Activated naive CD8-positive, alpha-beta T cell treated with anti-CD3 and anti-CD28 coated beads, Interleukin-2, amount 50 U/mL, for 16 hours (primary cell): ENCODE data around the gene KSR2.
A peak's percentile ranks its signal among the peaks of the same experiment; 100 is the strongest.
"Not testable (repeated sequence)": the region's sequence is repeated elsewhere in the genome, so short reads cannot be mapped to it uniquely, and the experiment has no call there.

Source experiments
- DNase-seq: peaks from one replicate; pipeline ENCODE4 v3.0.0-alpha.2; 2020; ENCODE audit warnings: low read depth, low spot score

KSR2 gene

GRCh38 chr12:117968826-117969659 is at the start of gene KSR2:
TSS of gene KSR2 (minus strand) at chr12:117968990. CDS start at chr12:117968255, 735 bp downstream.
- DNase-seq, result no peak

DNA sequence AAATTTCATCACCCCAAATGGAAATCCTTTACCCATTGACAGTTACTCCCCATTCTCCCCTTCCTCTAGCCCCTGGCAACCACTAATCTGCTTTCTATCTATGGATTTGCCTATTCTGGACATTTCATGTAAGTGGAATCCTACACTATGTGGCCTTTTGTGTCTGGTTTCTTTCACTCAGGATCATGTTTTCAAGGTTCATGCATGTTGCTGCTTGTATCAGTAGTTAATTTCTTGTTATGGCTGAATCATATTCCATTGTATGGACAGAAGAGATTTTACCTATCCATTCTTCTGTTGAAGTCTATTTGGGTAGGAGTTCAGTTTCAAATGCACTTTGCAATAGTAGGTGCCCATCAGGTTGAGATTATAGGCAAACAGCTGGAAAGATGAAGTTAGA is 49.1 kb upstream of the KSR2 start:
- DNase-seq, result no peak

- peak; percentile 94 for DNase-seq
Observed at GRCh38 chr12:118016424-118017264, 47.9 kb upstream of the KSR2 start, which contains the start of gene RFC5. TSS of gene RFC5 (plus strand) at chr12:118016703. CDS start at chr12:118016828, 125 bp downstream.

GRCh38 chr12:118015944-118016343 is 47.2 kb upstream of the KSR2 start:
- DNase-seq, result no peak

- no peak for DNase-seq
Observed at GRCh38 chr12:118015306-118015705, 46.5 kb upstream of the KSR2 start.

DNA sequence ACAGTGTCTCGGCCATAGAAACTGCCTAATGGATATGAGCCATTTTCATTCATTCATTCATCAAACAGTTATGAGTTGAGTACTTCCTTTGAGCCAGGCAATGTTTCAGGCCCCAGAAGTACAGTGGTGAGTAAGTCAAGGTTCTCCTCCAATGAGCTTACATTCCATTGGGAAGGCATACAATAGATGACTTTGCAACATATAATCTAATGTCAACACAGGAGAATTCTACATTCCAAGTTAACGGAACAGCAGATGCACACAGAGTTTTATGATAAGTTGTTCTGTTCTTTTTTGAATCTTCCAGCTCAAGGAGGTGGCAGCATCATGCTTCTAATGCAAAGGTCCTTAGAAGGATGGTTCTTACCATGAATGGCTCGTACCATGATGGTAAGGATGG is 44.5 kb upstream of the KSR2 start:
- no peak for DNase-seq

- DNase-seq, result no peak
Observed at GRCh38 chr12:118011961-118012360, 43.2 kb upstream of the KSR2 start.

DNA sequence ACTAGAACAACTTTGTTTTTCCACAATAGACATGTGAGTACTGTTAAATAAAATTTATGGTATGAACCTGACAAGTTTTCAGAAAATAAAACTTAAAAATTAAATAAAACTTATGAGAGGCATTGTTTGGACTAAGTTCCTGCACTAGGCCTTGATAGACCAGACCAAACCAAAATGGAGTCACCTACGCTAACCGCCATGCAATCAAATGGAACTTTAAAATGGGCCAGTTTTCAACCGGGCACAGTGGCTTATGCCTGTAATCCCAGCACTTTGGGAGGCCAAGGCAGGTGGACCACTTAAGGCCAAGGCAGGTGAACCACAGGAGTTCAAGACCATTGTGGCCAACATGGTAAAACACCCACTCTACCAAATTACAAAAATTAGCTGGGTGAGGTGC is 42.6 kb upstream of the KSR2 start:
- no peak for DNase-seq

DNA sequence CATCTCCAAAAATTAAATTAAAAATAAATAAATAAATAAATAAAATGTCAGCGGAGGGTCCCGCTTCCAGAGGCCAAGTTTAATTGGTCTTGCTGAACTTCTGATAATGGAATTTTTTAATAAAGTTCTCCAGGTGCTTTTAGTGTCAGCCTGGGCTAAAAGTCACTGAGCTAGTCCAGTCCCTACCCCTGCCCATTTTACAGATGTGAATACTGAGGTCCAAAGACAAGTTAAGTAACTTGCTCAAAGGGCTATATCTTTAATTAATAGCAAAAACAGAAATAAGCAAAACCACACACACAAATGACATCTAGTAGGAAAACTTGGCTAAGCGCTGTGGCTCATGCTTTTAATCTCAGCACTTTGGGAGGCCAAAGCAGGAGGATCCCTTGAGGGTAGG is 42.1 kb upstream of the KSR2 start:
- no peak for DNase-seq

GRCh38 chr12:117999806-118000205 is 31.0 kb upstream of the KSR2 start:
- DNase-seq, result not testable (repeated sequence)

GRCh38 chr12:117998719-117999118 is 29.9 kb upstream of the KSR2 start:
- DNase-seq, result no peak

DNA sequence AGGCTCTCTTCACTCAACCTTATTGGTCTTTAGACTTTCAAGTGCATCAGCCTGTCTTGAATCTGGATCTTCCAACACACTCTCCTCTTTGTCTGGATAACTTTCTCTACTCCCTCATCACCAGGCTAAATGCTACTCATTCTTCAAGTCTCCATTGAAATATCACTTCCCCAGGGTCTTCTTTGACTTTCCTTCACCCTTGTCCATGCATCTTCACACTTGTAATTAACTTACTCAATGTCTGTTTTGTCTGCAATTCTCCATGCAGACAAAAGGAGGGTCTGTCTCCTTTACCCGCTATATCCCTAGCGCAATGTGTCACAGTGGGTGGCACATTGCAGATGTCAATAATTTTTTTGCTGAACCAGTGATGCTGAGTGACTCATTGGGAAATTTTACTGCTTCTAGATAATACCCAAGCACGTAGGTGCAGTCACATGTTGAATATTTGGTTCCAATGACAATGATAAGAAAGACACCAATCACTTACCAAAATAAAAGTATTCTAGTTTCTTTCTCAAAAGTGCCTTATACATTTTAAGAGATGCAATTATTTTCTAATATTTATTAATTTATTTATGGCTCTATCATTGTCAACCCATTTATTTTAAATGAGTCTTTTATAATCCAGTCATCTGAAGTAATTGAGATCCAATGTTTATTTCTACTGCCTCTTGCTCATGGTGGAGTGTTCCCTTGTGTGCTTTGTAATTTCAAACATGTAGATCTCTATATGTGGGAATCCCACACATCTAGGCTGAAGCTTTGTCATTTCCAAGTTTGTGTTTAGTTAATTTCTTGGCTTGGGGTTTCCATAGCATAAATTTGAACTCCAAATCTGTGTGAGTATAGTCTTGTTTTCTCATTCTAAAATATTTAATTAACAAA is 26.0 kb upstream of the KSR2 start:
- DNase-seq, result no peak

DNA sequence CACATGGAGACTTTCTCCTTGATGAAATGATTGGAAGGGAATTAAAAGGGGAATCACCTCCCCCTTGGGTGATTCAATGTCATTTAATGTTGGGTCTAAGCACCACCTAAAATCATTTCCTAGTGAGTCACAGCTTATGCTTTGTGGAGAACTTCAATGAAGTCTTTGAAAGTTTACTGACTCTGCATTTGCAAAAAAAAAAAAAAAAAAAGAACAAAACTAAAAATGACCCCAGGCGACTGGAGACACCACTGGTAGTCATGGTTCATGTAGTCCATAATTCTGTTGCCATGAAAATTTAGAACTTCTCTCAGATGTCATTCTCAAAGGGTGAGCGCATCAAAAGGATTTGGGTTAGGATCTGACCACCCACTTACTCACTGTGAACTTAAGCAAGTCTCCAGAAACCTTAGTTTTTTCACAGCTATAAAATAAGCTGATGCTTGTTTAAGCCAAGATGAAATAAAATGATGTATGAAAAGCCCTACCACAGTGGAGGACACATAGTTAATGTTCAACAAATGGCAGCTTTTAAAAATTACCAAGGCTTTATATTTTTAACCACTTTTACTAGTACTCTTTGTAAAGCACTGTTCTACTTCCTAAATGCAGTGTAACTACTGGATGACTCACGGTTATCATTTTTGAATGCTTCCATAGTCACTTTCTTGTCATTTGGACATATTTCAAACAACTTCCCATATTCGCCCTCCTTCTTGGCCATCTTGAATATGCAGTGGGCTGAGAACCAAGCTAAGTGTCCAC is 18.1 kb upstream of the KSR2 start:
- DNase-seq, result no peak

DNA sequence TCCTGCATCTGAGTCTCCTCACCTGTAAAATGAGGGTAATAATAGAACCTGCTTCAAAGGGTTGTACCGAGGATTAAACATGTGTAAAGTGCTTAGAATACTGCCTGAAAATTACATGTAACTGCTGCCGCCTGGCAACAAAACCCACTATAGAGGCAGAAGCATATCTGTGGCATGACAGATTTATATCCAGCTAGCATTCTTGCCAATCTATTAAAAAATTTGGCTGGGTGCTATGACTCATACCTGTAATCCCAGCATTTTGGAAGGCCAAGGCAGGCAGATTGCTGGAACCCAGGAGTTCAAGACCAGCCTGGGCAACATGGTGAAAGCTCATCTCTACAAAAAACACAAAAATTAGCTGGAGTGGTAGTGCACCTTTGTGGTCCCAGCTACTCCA is 16.4 kb upstream of the KSR2 start:
- no peak for DNase-seq

DNA sequence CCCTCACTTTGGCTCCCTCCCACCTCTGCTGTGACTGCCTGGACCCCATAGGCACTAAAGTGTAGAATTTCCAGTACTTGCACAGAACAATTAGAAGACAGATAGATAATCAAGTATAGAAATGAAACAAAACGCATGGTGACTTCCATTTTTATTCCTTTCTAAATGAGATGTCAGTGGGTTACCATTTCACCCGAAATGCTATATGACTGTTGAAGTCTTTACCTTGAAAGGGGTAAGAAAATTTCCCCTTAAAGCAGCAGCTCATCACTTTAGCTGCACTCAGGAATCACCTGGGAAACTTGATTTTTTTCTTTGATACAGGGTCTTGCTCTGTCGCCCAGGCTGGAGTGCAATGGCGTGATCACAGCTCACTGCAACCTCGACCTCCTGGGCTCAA is 12.5 kb upstream of the KSR2 start:
- no peak for DNase-seq

DNA sequence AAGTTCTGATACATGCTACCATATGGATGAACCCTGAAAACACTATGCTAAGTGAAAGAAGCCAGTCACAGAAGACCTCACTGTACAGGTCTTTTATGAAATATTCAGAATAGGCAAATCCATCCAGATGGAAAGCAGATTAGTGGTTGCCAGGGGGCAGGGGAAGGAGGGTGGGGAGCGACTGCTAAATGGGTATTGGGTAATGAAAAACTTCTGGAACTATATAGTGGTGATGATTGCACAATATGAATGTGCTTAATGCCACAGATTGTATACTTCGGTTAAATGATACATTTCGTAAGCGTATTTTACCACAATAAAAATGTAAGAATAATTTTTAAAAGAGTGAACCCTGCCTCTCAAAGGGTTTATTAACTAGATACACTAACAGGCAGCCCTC is 11.8 kb upstream of the KSR2 start:
- no peak for DNase-seq

DNA sequence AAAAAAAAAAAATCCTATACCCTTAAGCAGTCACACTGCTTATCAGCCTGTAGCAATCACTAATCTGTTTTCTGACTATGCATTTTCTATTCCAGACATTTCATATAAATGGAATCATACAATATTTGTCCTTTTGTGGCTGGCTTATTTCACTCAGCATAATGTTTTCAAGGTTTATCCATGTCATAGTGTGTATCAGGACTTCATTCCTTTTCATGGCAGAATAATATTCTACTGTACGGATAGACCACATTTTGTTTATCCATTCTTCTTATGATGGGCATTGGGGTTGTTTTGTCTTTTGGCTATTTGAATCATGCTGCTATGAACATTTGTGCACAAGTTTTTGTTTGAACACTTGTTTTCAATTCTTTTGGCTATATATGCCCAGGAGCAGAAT is 8.6 kb upstream of the KSR2 start:
- no peak for DNase-seq

DNA sequence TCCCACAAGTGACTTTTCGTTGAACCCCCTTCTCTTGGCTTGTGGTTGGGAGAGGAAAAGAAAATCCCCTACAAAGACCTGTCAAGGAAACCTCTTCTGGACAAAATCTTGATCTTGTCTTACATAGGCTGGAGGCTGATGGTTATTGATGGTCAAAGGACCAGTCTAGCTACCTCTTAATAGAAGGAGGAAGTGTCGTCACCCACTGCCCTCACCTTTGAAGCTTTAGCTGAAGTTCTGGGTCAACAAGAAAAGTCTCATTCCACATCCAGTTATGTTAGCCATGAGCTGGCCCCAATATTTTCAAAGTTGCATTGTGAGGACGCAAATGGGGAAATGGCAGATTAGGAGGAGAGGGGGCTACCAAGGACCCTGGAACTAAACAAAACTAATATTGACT is 6.2 kb upstream of the KSR2 start:
- DNase-seq, result no peak

- DNase-seq, result no peak
Observed at GRCh38 chr12:117972301-117972700, 3.5 kb upstream of the KSR2 start.

- DNase-seq, result no peak
Observed at GRCh38 chr12:117970334-117970733, 1.5 kb upstream of the KSR2 start.
